CD1c-positive myeloid dendritic cell (primary cell): Measurements from ENCODE around the gene SLC22A23.

Experiments
- DNase-seq: peaks from one replicate; pipeline ENCODE4 v3.0.0-alpha.2; 2016; ENCODE audit errors: extremely low spot score

Gene SLC22A23

DNA sequence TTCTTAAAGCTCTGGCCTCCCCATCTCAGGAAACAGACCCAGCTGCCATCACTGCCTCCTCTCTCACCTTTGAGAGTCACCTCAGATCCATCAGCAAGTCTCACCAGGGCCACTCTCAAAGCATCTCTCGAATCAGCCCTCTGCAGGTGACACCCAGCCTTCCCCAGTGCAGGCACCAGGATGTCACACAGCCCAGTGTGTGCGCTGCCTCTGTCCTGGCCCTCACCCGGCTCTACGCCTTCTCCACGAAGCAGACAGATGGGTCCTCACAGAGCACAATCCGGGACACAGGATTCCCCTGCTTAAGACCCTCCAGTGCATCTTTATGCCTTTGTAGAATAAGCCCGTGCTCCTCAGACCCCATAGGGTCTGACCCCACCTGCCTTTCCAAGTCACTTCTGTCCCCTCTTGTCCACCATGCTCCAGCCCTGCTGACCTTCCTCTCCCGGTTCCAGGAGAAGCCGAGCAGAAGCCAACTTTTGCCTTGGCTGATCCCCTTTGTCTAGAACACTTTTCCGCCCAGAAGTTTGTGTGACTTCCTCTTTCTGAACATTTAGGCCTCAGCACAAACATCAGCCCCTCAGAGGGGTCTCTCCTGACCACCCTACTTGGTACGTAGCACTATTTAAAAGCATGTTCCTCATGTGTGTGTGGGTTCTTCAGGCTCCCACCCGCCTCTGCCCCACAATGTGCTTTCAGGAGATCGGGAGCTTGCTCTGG, 137.9 kb downstream of the SLC22A23 start:
- no peak for DNase-seq

DNA sequence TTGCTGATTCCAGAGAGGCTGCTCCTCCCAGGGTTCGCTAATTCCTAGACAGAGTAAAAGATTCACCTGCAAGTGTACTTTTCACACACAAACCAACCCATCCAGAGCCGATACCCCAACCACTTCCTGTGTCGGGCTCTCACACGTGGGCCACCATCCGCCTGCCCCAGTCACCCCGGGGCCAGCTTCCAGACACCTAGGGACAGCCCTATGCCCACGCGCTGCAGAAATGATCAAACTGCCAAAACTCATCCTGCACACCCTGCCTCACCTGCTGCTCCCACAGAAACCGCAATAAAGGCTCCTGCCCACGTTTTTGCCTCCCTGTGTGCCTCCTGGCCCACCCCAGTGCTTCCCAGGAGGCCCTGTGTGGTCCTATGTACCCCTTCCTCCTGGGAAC, 138.6 kb downstream of the SLC22A23 start:
- no peak for DNase-seq

DNA sequence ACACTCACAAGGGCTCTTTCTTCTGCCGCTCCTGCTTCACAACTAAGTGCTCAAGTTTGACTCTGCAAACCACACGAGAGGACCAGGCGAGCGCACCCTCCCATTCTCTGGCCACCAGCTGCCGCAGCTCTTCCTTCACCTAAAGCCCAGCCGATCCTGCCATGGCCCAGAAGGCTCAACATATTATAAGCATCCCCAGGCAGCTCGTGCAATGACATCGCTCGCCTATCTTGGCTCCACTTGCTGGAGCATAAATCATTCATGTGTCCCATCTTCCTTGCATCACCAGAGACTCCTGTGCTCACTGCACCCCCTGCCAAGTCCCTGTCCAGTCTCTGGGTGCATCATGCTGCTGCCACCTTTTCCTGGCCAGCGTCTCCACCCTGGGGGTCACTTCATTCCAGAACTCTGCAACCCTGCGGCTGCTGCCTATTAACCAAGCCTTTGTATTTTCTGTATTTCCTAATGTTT, 139.1 kb downstream of the SLC22A23 start:
- DNase-seq, result no peak

DNA sequence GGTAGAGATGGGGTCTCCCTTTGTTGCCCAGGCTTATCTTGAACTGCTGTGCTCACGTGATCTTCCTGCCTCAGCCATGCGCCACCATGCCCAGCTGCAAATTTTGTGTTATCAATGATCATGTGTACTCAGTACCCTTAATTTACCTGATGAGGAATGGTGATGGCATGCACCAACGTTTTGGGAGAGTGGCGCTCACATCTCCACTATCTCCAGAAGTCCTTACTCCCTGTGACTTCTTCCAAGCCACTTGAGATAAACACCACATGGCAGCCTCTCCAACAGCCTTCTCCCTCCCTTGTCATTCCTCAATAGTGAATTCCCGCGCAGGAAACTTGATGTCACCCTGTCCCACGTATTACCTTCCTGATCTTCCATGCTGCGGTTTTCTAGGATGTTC, 140.0 kb downstream of the SLC22A23 start:
- DNase-seq, result no peak

DNA sequence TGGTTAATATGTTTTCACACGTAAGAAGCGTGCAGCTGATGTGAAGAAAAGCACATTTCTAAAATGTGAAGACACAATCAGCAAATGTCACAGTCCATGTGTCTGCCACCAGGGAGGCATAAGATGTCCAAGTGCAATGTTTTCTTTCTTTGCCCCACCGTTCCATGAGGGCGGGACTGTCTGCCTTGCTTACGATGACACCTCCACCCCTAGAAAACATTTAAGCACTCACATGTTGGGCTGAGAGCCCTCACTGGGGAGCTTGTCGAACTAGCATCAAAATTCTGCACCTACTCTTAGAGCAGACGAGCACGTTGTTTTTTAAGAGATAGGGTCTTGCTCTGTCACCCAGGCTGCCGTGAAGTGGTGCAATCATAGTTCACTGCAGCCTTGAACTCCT, 140.5 kb downstream of the SLC22A23 start:
- no peak for DNase-seq

DNA sequence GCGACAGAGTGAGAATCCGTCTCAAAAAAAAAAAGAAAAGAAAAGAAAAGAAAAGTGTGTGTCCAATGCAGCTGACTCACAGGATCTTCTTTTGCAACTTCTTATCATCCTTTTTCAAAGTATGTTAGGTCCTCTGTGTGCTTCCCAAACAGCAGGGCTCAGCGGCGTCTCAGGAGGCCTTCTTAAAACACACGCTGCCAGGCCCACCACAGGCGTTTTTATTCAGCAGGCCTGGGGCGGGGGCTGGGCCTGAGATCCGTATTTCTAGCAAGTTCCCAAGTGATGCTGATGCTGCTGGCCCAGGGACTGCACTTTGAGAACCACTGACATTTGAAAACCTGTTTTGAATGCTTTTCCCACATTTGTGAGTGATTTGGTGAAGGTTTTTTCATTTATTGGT, 141.0 kb downstream of the SLC22A23 start:
- DNase-seq, result no peak

DNA sequence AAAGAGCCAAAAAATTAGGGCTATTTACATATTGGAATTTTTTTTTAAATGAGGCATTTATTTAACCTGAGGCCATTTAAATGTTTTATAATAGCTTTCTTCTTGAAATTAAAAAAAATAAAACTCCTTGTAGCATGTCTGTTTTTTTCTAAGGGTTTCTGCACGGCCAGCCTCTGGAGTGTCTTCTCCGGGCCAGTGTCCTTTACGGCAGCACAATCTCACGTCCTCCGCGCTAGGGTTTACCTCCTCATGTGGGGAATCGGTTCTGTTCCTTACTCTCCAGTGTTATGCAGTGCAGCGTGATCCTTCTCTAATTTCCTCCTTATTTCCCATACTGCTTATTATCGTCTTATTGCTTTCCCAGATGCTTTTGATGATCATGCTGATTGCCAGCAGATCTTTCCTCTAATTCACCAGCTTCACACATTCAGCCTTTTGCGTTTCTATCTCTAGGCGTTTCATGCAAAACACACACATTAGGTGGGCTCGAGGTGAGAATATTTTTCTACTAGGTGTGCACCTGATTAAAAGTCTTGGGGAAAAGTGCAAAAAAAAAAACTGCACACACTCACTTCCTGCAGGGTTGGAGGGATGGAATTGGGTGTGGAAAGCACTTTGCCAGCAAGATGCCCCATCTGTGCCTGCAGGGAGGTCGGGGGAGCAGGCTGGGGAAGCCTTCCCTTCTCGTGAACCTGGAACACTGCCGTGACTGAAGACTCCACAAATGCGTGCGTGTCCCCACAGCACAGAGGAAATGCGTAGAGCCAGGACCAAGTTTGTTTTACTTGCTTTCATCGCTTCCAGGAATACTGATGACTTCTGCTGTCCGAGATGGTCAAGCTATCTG, 142.0 kb downstream of the SLC22A23 start:
- DNase-seq, result no peak

DNA sequence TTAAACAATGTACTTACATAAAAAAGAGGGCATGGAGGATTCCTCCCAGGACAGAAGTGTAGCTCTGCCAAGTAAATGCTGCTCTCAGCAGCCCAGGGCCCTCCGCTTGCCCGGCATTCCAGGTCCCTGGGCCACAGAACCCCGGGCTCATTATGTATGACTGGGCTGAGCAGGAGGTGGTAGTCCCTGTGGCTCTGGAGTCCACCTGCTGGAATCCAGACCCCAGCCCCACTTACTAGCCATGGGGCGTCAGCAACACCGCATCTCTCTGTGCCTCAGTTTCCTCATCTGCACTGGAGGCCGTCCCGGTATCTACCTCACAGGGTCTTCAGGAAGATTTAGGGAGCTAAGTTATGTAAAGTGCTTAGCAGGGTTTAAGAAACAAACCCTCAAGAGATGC, 142.7 kb downstream of the SLC22A23 start:
- DNase-seq, result no peak

DNA sequence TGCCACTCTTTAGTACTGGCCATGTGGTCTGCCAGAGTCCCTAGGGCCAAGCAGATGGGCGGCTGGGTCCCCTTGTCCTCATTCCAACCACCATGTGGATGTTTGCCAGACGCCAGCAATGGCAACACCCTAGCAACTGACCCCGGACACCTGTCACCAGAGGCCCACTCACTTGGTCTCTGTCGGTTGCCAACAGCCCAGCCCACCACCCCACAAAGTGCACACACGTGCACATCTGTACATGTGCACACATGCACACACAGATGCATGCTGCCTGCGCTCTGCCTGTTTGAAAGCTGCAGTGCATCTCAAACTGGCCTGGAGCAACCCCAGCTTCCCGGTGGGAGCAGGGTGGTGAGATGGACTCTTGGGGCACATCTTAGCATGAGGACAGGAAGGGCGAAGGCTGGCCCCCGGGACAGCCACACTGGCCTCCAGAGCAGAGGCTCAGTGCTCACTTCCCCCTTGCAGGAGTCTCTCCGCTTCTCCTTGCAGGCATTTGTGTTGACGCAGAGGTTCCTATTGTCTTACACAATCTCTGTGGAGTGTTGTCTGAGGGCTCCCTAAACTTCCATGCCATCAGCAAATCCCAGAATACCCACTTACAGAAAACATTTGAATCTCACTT, 144.1 kb downstream of the SLC22A23 start:
- DNase-seq, result peak; percentile 19

DNA sequence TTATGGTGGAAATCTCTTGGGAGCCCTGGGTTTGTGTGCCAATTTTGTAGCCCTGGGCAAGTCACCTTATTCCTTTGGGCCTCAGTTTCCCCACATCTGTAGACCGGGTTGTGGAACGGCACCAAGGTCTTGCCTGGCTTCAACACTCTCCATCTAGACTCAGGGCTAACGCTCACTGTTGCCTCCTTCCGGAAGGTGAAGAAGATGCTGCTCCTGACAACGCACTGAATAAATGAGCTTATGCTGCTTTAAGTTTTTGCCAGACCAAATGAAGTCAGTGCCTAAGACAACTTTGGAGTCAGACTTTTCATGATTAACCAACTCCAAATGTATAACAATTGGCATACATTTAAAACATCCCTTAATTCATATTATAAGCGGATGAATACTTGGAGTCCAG, 145.0 kb downstream of the SLC22A23 start:
- DNase-seq, result no peak

DNA sequence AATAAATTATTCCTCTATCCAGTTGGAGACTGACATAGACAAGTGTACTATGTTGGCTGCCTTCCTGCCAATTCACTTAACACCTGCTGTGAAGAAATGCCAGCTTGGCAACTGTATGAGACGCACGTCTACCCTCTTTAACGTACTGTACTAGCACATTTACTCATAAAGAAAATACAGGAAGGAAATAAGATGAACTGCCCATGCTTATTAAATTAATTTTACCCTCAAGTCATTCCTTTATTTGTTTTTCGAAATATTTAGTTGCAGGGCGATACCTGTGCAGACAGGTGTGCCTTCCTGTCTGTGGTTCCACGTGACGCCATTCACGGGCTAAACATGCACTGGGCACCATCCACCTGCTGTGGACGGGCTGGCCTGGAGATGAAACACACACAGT, 146.1 kb downstream of the SLC22A23 start:
- DNase-seq, result no peak

DNA sequence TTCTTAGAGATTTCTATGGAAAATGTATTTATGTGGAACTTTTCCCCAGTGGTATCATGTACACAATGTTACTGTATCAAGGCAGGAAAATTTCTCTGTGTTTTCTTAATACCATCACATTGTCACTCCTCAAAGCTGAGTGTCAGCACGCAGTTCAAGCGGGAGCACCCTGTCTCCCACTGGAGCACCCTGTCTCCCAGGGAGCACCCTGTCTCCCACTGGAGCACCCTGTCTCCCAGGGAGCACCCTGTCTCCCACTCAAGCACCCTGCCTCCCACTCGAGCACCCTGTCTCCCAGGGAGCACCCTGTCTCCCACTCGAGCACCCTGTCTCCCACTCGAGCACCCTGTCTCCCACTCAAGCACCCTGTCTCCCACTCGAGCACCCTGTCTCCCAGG, 146.8 kb downstream of the SLC22A23 start:
- DNase-seq, result no peak

DNA sequence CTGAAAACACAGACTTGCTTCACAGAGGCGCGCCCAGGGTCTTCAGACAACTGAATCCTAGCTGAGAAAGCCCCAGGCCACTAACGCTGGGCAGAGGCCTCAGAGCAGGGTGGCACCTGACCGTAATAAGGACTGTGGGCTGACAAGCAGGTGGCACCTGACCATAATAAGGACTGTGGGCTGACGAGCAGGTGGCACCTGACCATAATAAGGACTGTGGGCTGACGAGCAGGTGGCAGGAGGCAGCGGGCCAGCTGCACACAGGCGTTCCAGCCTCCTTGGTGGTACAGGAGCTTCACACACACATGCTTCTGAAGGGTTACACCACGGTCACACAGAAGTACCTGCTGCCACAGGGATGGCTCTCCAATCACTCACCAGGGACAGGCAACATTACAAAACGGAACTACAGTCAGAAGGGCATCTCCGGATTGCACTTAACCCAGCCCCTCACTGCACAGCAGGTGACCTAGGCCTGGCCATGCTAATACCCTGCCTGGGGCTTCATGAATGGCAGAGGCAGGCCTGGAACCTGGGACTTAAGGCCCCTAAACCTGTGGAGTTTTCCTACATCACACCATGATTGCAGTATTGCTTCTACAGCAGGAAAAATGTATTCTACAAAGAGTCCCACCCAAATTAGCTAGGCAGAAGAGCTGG, 147.3 kb downstream of the SLC22A23 start:
- no peak for DNase-seq

DNA sequence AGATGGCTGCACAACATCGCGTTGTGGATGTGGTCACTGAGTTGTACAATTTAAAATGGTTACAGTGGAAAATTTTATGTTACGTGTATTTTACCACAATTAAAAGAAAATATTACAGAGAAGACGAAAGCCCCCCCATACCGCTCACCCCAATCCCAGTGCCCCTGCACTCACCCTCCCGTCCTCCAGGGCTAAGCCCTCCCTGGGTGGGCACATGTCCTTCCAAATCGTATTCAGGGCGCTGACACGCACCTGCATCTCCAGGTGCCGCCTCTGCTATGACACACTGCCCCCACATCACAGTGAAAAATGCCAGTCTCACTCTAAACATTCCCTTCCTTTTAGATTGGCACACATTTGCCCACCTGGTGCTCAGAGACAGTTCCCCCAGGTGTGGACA, 148.7 kb downstream of the SLC22A23 start:
- DNase-seq, result no peak

DNA sequence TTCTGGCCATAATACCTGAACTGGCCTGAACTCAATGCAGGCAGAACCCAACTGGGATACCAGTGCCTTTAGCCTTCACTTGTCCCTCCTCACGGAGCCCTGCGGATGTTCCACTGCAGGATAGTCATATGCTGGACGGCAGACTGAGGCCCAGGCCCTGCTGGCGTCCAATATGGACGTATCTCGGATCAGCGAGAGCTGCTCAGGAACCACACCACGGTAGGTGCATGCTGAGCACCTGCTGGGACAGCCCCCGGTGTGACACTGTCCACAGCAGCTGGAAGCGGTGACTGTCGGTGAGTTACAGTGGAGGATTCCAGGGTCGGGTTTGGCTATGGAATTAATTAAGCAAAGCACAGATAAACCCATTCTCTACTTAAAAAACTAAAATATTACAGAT, 149.4 kb downstream of the SLC22A23 start:
- no peak for DNase-seq

DNA sequence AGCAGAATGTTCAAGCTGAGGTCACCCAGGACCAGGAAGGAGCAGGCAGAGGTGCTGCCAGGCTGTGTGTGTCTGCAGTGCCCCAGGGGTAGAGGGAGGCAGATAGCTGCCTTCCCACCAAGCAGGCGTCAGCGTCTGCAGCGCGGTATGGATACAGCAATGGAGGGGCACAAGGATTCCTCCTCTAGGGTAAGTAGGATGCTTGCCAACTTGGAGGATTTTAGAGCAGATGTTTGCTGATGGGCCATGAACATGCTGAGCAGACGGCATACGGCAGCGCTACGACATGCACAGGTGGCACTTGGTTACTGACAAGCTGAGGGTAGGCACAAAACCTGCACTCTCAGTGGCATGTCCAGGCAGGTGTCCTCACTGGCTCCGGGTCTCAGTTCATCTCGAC, 150.0 kb downstream of the SLC22A23 start:
- no peak for DNase-seq

DNA sequence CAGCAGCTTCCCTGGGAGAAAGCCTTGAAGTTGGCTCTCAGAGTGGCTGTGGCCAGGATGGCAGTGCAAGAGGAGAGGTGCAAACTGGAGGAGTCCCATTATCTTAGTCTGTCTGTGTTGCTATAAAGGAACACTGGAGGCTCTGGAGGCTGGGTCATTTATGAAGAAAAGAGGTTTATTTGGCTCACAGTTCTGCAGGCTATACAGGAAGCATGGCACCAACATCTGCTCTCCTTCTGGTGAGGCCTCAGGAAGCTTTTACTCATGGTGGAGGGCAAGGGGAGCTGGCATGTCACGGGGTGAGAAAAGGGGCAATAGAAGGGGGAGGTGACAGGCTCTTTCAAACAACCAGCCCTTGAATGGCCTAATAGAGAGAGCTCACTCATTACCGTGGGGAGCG, 151.0 kb downstream of the SLC22A23 start:
- DNase-seq, result no peak

DNA sequence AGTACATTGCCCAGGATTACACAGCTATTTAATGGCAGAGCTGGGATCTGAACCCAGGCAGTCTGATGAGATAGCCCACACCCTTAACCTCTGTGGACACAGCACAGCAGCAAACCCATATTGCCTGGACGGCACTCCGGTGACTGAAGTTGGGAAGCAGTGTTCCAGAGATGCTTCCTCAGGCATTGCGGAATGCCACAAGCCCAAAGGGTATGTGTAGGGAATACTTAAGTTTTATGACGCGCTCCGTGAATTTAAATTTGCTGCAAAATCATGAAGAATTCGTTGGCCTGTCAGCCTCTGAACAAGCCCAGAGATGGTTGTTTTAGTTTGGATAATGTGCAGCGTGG, 151.7 kb downstream of the SLC22A23 start:
- DNase-seq, result no peak

DNA sequence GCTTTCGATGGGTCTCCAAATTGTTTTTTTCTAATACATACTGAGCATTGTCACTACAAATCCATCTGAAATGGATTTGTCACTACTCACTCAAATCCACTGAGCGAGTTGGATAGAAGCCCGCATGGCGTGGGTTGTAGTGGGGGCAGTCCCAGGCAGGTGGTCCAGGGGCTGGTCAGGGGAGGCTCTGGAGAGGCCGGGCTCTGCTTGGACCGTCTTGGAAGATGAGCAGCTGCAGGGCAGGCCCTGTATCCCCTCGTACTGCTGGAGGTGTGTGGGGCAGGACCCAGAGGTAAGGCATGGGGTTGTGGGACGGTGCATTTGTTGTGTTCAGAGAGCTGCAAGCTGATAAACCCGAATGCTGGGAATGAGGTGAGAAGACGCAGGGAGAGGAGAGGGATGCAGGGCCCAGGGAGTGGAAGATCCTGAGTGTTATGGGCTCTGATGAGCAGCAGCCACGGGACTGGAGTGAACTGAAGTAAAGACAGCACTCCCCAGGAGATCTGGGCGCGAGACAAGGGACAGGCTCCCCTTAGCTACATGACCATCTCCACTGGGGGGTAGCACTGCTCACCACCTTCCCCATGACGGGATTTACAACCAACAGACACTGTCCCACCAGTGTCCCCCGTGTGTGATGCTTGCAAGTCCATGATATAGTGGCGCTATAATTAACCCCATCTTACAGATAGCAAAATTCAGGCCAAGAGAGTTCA, 152.2 kb downstream of the SLC22A23 start:
- DNase-seq, result no peak

DNA sequence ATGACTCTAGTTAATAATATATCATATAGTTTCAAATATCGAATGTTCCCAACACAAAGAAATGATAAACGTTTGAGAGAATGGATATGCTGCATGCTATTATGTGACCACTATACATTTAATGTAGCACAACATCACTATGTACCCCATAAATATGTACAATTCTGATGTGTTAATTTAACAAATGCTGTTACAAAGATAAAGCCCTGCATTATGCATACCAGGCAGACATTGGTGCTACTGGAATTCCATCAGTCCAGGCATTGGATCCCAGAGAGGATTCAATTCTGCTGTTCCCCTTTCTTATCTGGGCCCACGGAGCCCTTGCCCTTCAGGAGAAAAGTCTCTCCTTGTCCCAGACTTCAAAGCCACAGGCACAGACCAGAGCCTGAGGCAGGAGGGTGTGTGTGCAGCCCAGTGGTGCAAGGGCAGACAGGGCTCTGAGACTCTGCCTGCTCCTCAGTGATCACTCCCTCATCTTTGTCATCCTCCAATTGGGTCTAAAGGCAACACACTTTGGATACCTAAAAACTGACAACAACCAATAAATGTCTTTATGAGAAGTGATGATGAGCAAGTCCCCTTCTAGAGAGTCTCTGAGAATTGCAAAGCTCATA, 152.9 kb downstream of the SLC22A23 start:
- no peak for DNase-seq

DNA sequence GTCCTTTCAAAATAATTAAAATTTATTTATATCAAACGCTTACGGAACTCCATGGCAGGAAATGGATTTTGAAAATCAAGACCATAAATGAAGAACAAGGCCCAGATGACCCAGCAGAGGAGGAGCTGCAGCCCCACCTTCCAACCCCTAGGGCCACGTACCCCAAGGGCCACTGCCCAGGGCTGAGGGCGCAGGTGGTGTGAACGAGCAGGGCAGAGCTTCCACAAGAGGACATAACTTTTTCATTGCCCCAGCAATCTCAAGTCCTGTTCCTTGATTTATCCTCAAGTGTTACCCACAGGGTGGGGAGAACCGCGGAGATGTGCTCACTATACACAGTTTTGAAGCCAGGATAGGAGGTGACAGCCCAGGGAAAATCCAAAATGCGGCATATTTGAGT, 155.3 kb downstream of the SLC22A23 start:
- DNase-seq, result no peak
